ENCODE data around the gene PKNOX1. TPM values are rescaled to one million over a fixed set of nuclear protein-coding genes. Genes with fewer than 3 reads are reported as not detected.
"Not testable (repeated sequence)": the region's sequence is repeated elsewhere in the genome, so short reads cannot be mapped to it uniquely, and the experiment has no call there.

Gene PKNOX1
- total RNA-seq, 2 donors from 2014 or later: 6.5 to 27.7 TPM

DNA sequence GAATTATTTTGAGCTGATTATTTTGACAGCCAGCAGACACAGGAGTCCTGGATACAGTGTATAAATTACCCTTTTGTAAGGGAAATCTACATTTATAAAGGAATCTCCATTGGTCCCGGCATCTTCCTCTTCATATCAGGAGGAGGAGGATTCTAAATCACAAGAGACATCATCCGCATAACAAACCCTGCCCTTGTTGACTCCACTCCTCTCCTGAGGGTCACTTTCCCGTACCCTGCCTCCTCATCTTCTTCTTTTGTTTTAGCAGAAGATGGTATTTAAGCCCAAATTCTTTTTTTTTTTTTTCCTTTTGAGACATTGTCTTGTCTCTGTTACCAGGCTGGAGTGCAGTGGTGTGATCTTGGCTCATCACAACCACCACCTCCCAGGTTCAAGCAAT lies 14.6 kb upstream of the PKNOX1 start:
- H3K4me3 ChIP-seq: no peak overlapping the region
- DNase-seq (ENCODE audit: low spot score) (no peak), ATAC-seq (ENCODE audit: insufficient number of reproducible peaks, low FRiP score, low read depth) (no peak)

DNA sequence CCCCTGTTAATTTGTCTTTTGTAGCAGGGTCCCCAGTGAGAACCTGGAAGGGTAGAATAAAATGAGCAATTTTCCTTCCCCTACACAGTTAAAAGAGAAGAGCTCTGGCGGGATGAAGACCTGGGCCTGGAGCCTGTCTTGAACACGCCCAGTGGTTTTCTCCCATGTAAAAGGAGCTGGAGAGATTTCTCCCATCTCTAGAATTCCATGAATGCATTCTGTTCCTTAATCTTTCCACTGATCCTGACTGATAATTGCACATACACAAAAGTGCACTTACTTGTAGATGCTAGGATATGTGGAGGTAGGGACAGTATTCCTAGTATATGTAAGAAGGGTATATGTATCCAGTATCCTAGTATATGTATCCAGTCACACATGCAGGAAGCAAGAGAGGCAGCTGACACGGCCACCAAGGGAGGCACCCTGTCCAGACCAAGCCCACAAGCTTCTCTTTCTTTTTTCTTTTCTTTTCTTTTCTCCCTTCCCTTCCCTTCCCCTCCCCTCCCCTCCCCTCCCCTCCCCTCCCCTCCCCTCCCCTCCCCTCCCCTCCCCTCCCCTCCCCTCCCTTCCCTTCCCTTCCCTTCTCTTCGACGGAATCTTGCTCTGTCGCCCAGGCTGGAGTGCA lies 11.9 kb upstream of the PKNOX1 start:
- TF ChIP-seq, protein P1, sequence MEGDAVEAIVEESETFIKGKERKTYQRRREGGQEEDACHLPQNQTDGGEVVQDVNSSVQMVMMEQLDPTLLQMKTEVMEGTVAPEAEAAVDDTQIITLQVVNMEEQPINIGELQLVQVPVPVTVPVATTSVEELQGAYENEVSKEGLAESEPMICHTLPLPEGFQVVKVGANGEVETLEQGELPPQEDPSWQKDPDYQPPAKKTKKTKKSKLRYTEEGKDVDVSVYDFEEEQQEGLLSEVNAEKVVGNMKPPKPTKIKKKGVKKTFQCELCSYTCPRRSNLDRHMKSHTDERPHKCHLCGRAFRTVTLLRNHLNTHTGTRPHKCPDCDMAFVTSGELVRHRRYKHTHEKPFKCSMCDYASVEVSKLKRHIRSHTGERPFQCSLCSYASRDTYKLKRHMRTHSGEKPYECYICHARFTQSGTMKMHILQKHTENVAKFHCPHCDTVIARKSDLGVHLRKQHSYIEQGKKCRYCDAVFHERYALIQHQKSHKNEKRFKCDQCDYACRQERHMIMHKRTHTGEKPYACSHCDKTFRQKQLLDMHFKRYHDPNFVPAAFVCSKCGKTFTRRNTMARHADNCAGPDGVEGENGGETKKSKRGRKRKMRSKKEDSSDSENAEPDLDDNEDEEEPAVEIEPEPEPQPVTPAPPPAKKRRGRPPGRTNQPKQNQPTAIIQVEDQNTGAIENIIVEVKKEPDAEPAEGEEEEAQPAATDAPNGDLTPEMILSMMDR (IDR thresholded peaks at IDR 0.05): no peak
- DNase-seq (ENCODE audit: low spot score) (no peak), ATAC-seq (ENCODE audit: insufficient number of reproducible peaks, low FRiP score, low read depth) (no peak)
- no peaks in the 10 kb centered on the region for H3K36me3 ChIP-seq
- H3K4me3 ChIP-seq: no peak overlapping the region
- no peaks in the 10 kb centered on the region for H3K27me3 ChIP-seq (replicated peaks; ENCODE audit: insufficient read depth)
- no peaks in the 10 kb centered on the region for H3K9me3 ChIP-seq
- no peak overlapping the region for H3K27ac ChIP-seq
- no peaks in the 10 kb centered on the region for H3K4me1 ChIP-seq (ENCODE audit: control insufficient read depth in 1 of 2, low read depth in 2 of 2)

More for the DNA sequence above, 14.6 kb upstream of the PKNOX1 start:
- no peak overlapping the region for H3K27ac ChIP-seq
- no peaks in the 10 kb centered on the region for H3K9me3 ChIP-seq
- H3K27me3 ChIP-seq (replicated peaks; ENCODE audit: insufficient read depth): no peaks in the 10 kb centered on the region
- TF ChIP-seq, protein P1 (IDR thresholded peaks at IDR 0.05): no peak
- H3K36me3 ChIP-seq: no peaks in the 10 kb centered on the region
- H3K4me1 ChIP-seq (ENCODE audit: control insufficient read depth in 1 of 2, low read depth in 2 of 2): no peaks in the 10 kb centered on the region

DNA sequence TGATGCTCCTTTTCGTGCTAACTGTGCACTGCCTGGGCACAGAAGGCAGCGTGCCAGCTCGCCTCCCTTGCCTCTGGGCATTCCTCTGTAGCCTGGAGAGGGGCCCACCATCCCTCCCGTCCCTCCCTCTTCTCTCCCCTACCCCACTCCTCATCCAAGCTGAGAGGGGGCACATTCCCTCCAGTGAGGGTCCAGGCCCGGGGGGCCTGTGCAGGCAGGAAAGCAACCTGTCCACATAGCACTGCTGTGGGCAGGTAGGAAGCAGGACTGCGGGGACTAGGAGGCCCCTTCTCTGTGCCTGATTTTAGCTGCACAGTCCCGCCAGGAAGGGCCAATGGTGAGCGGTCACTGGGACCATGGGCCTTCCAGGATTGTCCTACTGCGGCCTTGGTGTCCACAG lies 10.3 kb upstream of the PKNOX1 start:
- H3K27ac ChIP-seq: no peak overlapping the region
- H3K4me1 ChIP-seq (ENCODE audit: control insufficient read depth in 1 of 2, low read depth in 2 of 2): no peaks in the 10 kb centered on the region
- H3K9me3 ChIP-seq: no peaks in the 10 kb centered on the region
- H3K4me3 ChIP-seq: no peak overlapping the region
- no peak for DNase-seq (ENCODE audit: low spot score)
- no peak for ATAC-seq (ENCODE audit: insufficient number of reproducible peaks, low FRiP score, low read depth)
- H3K36me3 ChIP-seq: no peaks in the 10 kb centered on the region
- H3K27me3 ChIP-seq (replicated peaks; ENCODE audit: insufficient read depth): no peaks in the 10 kb centered on the region
- TF ChIP-seq, protein P1 (IDR thresholded peaks at IDR 0.05): no peak

DNA sequence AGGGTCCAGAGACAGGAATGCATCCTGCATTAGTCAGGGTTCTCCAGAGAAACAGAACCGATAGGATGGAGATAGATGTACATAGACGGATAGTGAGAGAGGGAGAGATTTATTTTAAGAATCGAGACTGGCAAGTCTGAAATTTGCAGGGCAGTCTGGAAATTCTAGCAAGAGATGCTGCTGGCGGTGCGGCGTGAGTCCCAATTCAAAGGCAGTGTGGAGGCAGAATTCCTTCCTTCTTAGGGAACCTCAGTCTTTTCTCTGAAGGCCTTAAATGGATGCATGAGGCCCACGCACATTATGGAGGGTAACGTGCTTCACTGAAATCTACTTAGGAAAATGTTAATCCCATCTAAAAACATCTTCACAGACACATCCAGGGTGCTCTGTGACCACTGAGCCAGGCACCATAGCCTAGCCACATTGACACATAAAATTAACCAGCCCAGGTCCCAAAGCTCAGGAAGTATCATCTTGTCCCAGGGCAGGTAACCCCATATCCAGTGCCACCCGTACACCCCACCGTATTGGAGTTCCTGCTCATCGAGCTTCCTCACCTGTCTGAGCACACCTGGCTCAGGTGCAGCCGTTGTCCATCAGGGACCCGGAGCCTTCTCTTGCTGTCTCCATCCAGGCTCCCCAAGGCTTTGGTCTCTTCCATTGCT lies 9.7 kb upstream of the PKNOX1 start:
- Histone ChIP-seq H3K36me3 (no peaks in the 10 kb centered on the region), H3K27ac (no peak overlapping the region), H3K4me1 (ENCODE audit: control insufficient read depth in 1 of 2, low read depth in 2 of 2) (no peaks in the 10 kb centered on the region), H3K27me3 (replicated peaks; ENCODE audit: insufficient read depth) (no peaks in the 10 kb centered on the region), H3K4me3 (no peak overlapping the region), H3K9me3 (no peaks in the 10 kb centered on the region)
- ATAC-seq (ENCODE audit: insufficient number of reproducible peaks, low FRiP score, low read depth): no peak
- DNase-seq (ENCODE audit: low spot score): no peak
- TF ChIP-seq, protein P1 (IDR thresholded peaks at IDR 0.05): no peak

DNA sequence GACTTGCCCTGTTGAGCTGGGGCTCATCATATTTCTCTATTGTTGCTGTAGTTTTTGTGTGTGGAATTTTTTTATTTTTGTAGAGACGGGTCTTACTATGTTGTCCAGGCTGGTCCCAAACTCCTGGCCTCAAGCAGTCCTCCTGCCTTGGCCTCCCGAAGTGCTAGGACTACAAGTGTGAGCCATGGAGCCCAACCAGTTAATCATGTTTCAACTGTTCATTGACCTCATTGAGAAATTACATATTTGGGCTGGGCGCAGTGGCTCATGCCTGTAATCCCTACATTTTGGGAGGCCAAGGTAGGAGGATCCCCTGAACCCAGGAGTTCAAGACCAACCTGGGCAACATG lies 9.2 kb upstream of the PKNOX1 start:
- no peaks in the 10 kb centered on the region for H3K9me3 ChIP-seq
- no peaks in the 10 kb centered on the region for H3K4me1 ChIP-seq (ENCODE audit: control insufficient read depth in 1 of 2, low read depth in 2 of 2)
- no peaks in the 10 kb centered on the region for H3K27me3 ChIP-seq (replicated peaks; ENCODE audit: insufficient read depth)
- H3K4me3 ChIP-seq: no peak overlapping the region
- ATAC-seq (ENCODE audit: insufficient number of reproducible peaks, low FRiP score, low read depth) (no peak), DNase-seq (ENCODE audit: low spot score) (no peak)
- H3K36me3 ChIP-seq: no peaks in the 10 kb centered on the region
- H3K27ac ChIP-seq: no peak overlapping the region
- TF ChIP-seq, protein P1 (IDR thresholded peaks at IDR 0.05): no peak

DNA sequence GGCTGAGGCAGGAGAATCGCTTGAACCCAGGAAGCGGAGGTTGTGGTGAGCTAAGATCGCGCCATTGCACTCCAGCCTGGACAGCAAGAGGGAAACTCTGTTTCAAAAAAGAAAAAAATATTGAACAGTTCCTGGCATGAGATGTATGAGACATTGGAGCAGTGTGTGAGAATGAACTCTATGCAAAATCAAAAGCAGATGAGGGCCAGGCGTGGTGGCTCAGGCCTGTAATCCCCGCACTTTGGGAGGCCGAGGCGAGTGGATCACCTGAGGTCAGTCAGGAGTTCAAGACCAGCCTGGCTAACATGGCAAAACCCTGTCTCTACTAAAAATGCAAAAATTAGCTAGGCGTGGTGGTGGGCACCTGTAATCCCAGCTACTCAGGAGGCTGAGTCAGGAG lies 6.7 kb upstream of the PKNOX1 start:
- not testable (repeated sequence) for H3K9me3 ChIP-seq; H3K27ac ChIP-seq; ATAC-seq (ENCODE audit: insufficient number of reproducible peaks, low FRiP score, low read depth); H3K27me3 ChIP-seq (replicated peaks; ENCODE audit: insufficient read depth); DNase-seq (ENCODE audit: low spot score); H3K36me3 ChIP-seq; H3K4me1 ChIP-seq (ENCODE audit: control insufficient read depth in 1 of 2, low read depth in 2 of 2); H3K4me3 ChIP-seq
